K562 (cell line): ENCODE results near the gene BEND6. TPM values are rescaled to one million over a fixed set of nuclear protein-coding genes. Genes with fewer than 3 reads are reported as not detected.
"Not testable (repeated sequence)": the region's sequence is repeated elsewhere in the genome, so short reads cannot be mapped to it uniquely, and the experiment has no call there.

ENCODE experiments used
- ATAC-seq: fragments of 200-7000 bp; cut with Tn5 transposase; 3 replicates; pipeline ENCODE4 v1.9.1; 2020; ENCODE audit warnings: moderate library complexity
- BruUV-seq: library from RNA; stranded (reverse); fragments of 400-500 nt; replicated peaks from 2 replicates; lab custom pipeline; 2021; lab: Mats Ljungman, UMichigan
- CTCF ChIA-PET: fragments of 300-600 bp; formaldehyde crosslinking; extraction: SDS; loops from one replicate; lab custom pipeline; 2021; ENCODE audit warnings: low intra/inter-chr PET ratio; lab: Yijun Ruan, JAX
- POLR2A ChIA-PET: fragments of 300-600, 350-650 bp; sonication (Branson Sonifier 250); formaldehyde crosslinking; extraction: SDS; loops from one replicate; lab custom pipeline; 2021; ENCODE audit warnings: antibody characterized with exemption, inconsistent platforms; lab: Yijun Ruan, JAX
- DNase-seq, 4 experiments: peaks; one replicate each; pipeline versions ENCODE4 v3.0.0 to v3.0.0-alpha.2; 2011 to 2018; ENCODE audit warnings: low spot score in 3 of 4, mixed read lengths in 3 of 4; ENCODE audit errors: extremely low read depth in 1 of 4
- FAIRE-seq: peaks from 2 replicates; lab custom pipeline; 2011; peaks lifted over from hg19 to GRCh38; lab: Jason Lieb, UNC
- H2AFZ ChIP-seq: 2 replicates; pipeline ENCODE4 v1.6.0; 2011; ENCODE audit warnings: low read depth, low read length, control low read depth, inconsistent platforms
- H3K27ac ChIP-seq: fragments of 200-600 bp; 3 replicates; pipeline ENCODE4 v1.8.0; 2011; ENCODE audit warnings: low read depth, mild to moderate bottlenecking, control low read depth, inconsistent platforms, low read length, moderate library complexity, mixed read lengths; ENCODE audit errors: extremely low read depth
- H3K27me3 ChIP-seq, 2 experiments: fragments of 300-600 bp in 1 of 2; 2 replicates in 1 of 2; 3 replicates in 1 of 2; pipeline versions ENCODE4 v1.6.0 to v1.8.0; 2011; ENCODE audit warnings: inconsistent platforms in 2 of 2, low read length in 2 of 2, mild to moderate bottlenecking in 1 of 2, mixed read lengths in 1 of 2, moderate library complexity in 1 of 2; ENCODE audit not compliant: control insufficient read depth in 2 of 2, insufficient read depth in 2 of 2
- H3K36me3 ChIP-seq: fragments of 300-600 bp; 3 replicates; pipeline ENCODE4 v1.8.0; 2011; ENCODE audit warnings: mild to moderate bottlenecking, low read length, inconsistent platforms; ENCODE audit not compliant: control insufficient read depth, insufficient read depth
- H3K4me1 ChIP-seq, 2 experiments: fragments of 200-600 bp in 1 of 2; replicated peaks in 1 of 2; 2 replicates in 1 of 2; 3 replicates in 1 of 2; pipeline versions ENCODE4 v1.5.1 to v1.8.0; 2011; ENCODE audit warnings: inconsistent platforms in 2 of 2, low read length in 2 of 2, mild to moderate bottlenecking in 1 of 2, mixed read lengths in 1 of 2, moderate library complexity in 1 of 2; ENCODE audit not compliant: control insufficient read depth in 2 of 2, insufficient read depth in 2 of 2
- H3K4me2 ChIP-seq: 2 replicates; pipeline ENCODE4 v1.6.1; 2011; ENCODE audit warnings: low read length, control low read depth, inconsistent platforms, mixed read lengths; ENCODE audit not compliant: insufficient read depth
- H3K4me3 ChIP-seq: fragments of 200-600 bp; sonication (generic), shearing (Covaris generic); 2 replicates; pipeline ENCODE4 v1.5.1; 2016; ENCODE audit warnings: control low read depth, inconsistent platforms
- H3K79me2 ChIP-seq: fragments of 200-600 bp; 3 replicates; pipeline ENCODE4 v1.8.0; 2011; ENCODE audit warnings: low read length, inconsistent platforms; ENCODE audit not compliant: control insufficient read depth, insufficient read depth
- H3K9ac ChIP-seq, 2 experiments: 2 replicates each; pipeline versions ENCODE4 v1.6.0 to v1.6.1; 2011; ENCODE audit warnings: low read depth in 2 of 2, low read length in 2 of 2, control low read depth in 1 of 2, inconsistent platforms in 1 of 2, mild to moderate bottlenecking in 1 of 2, mixed read lengths in 1 of 2; ENCODE audit not compliant: insufficient read depth in 1 of 2
- H3K9me1 ChIP-seq: one replicate; pipeline ENCODE4 v1.6.0; 2011; ENCODE audit warnings: inconsistent platforms, mild to moderate bottlenecking, low read length, moderate library complexity; ENCODE audit not compliant: control insufficient read depth, insufficient read depth
- H3K9me3 ChIP-seq: replicated peaks from 2 replicates; pipeline ENCODE4 v1.5.1; 2011; ENCODE audit warnings: low read depth, low read length, inconsistent platforms; ENCODE audit not compliant: control insufficient read depth, insufficient read depth
- H4K20me1 ChIP-seq: replicated peaks from 2 replicates; pipeline ENCODE4 v1.6.1; 2011; ENCODE audit warnings: low read length, inconsistent platforms, mixed read lengths; ENCODE audit not compliant: control insufficient read depth, insufficient read depth
- ATF1 ChIP-seq, 2 experiments: fragments of 450-650 bp in 1 of 2; IDR thresholded peaks; 2 replicates each; pipeline ENCODE4 v1.6.1; 2016; ENCODE audit warnings: missing compliant biosample characterization in 1 of 2, missing genetic modification characterization in 1 of 2
- BCOR ChIP-seq: fragments of 450-650 bp; IDR thresholded peaks from 2 replicates; pipeline ENCODE4 v1.6.1; 2016
- CBFA2T3 ChIP-seq: fragments of 450-650 bp; IDR thresholded peaks from 2 replicates; pipeline ENCODE4 v1.6.1; 2017
- CXXC5 ChIP-seq: fragments of 250-450 bp; sonication (Bioruptor Pico); IDR thresholded peaks from 2 replicates; pipeline ENCODE4 v1.8.0; 2022; ENCODE audit warnings: inconsistent platforms, mild to moderate bottlenecking, moderate library complexity
- DPF2 ChIP-seq: fragments of 450-650 bp; IDR thresholded peaks from 2 replicates; pipeline ENCODE4 v1.6.1; 2016
- HDAC1 ChIP-seq, 2 experiments: fragments of 450-650 bp; IDR thresholded peaks; 2 replicates each; pipeline ENCODE4 v1.6.1; 2016 to 2017; ENCODE audit warnings: inconsistent platforms in 1 of 2, mild to moderate bottlenecking in 1 of 2, moderate library complexity in 1 of 2
- NKRF ChIP-seq: fragments of 450-650 bp; IDR thresholded peaks from 2 replicates; pipeline ENCODE4 v1.6.1; 2016; ENCODE audit warnings: borderline replicate concordance
- RBFOX2 ChIP-seq: fragments of 200-400 bp; formaldehyde crosslinking; IDR thresholded peaks from 2 replicates; pipeline ENCODE4 v1.6.1; 2017; ENCODE audit warnings: low read depth, mild to moderate bottlenecking, low read length, moderate library complexity
- TRIM24 ChIP-seq, 2 experiments: fragments of 450-650 bp; IDR thresholded peaks; 2 replicates each; pipeline ENCODE4 v1.6.1; 2016
- WGBS: fragments of 100-300 bp; shearing (Covaris generic); methylation state at CpG from one replicate; pipeline ENCODE4 v1.1.6; 2016; ENCODE audit warnings: low coverage, mixed read lengths; ENCODE audit not compliant: insufficient coverage; ENCODE audit errors: missing lambda C conversion rate; 5-methylcytosine and 5-hydroxymethylcytosine counted together
- in situ Hi-C: fragments of 300-500 bp; cut with MboI; formaldehyde crosslinking; loops from 4 replicates; pipeline ENCODE4 v1.15.0; 2018; ENCODE audit warnings: inconsistent platforms, mixed read lengths
- intact Hi-C: fragments of 100-400 bp; cut with micrococcal nuclease; formaldehyde crosslinking; loops from 2 replicates; pipeline ENCODE4 v1.14.2; 2022
- polyA plus RNA-seq, 8 experiments: library from polyadenylated mRNA; depleted of rRNA in 4 of 8; stranded (reverse) in 5 of 8; unstranded in 3 of 8; fragments of >200 nt; fragmentation: Nextera tagmentation in 2 of 8; fragmentation: Illumina TruSeq in 1 of 8; extraction: Ambion mirVana in 2 of 8; extraction: Trizol in 1 of 8; gene quantifications; 2 replicates each; pipeline versions ENCODE4 v1.2.1 to v1.2.3, GENCODE V29; 2011 to 2014; ENCODE audit warnings: inconsistent platforms in 1 of 8, missing spikeins in 1 of 8
- total RNA-seq, 7 experiments: library from RNA; depleted of rRNA in 6 of 7; stranded (reverse); fragments of >200 nt in 6 of 7; fragmentation: Illumina TruSeq in 2 of 7; extraction: Trizol in 2 of 7; gene quantifications; 2 replicates each; pipeline versions ENCODE4 v1.2.1 to v1.2.3, GENCODE V29; 2011 to 2021; ENCODE audit warnings: low replicate concordance in 1 of 7

BEND6 gene
- total and polyA plus RNA-seq, 9 of the 15 experiments (the other 6 are each of a cell fraction or from before 2014, with no cell fraction given) = 0.37 to 4.0 (median 1.1) TPM

- Histone ChIP-seq H3K4me3 (peak overlapping the region; percentile 44), H3K36me3 (peaks cover 46% of the 10 kb centered on the region), H3K4me2 (peak overlapping the region; percentile 82; the same call in 1 of the 2 replicates), H3K27ac (peak overlapping the region; percentile 71), H3K4me1 (peaks cover 6 to 10% of the 10 kb centered on the region in 2 experiments; a peak in 4 of 5 replicates), H3K9ac (peak overlapping the region in 1 of 2 experiments; percentile 67; a peak in 2 of 4 replicates), H3K79me2 (peaks cover 57% of the 10 kb centered on the region)
- H3K27me3 ChIP-seq; CTCF ChIA-PET; FAIRE-seq; H3K9me1 ChIP-seq; H3K9me3 ChIP-seq; in situ Hi-C loops; DNase-seq; H2AFZ ChIP-seq; H4K20me1 ChIP-seq; TF ChIP-seq ATF1 (CRISPR knock-in tag; IDR thresholded peaks at IDR 0.05): not testable (repeated sequence)
- intact Hi-C loops = loop anchor here (5.0 kb wide), 1 partner anchor 124 kb away; the partner anchor contains the start of gene BAG2
- TSS peak; percentile 38 for BruUV-seq
- peak; percentile 32; the same call in 1 of the 2 replicates for TF ChIP-seq ATF1 (tag; IDR thresholded peaks at IDR 0.05)
- TF ChIP-seq DPF2 = 0 out of 2 replicates have a peak, but pooled peaks have one; percentile 15
- TF ChIP-seq RBFOX2 = 0 out of 2 replicates have a peak, but pooled peaks have one; percentile 7
- TF ChIP-seq TRIM24 (IDR thresholded peaks at IDR 0.05) = 0 out of 4 replicates have a peak, but pooled peaks of 1 of the 2 experiments have one; percentile 26
- TF ChIP-seq NKRF = 0 out of 2 replicates have a peak, but pooled peaks have one; percentile 22
- TF ChIP-seq CXXC5 = peak; percentile 28; the same call in 1 of the 2 replicates
- peak; percentile 70 for TF ChIP-seq CBFA2T3
- TF ChIP-seq HDAC1 (IDR thresholded peaks at IDR 0.05) = 0 out of 4 replicates have a peak, but pooled peaks of 1 of the 2 experiments have one; percentile 15
- peak; percentile 50; the same call in 1 of the 2 replicates for TF ChIP-seq BCOR
- ATAC-seq = peak; percentile 19
- POLR2A ChIA-PET = interaction anchor here (1.2 kb wide), 1 partner anchor 10 kb away, joined by 3 read pairs; no protein-coding TSS in a partner anchor
- WGBS = 0% methylated on average over 4 of the region's 6 CpGs
Measured at GRCh38 chr6:57047859-57048258, 93.0 kb downstream of the BEND6 start.
